IPS-18c (cell line): Measurements from ENCODE around the gene CHIA.
"Not testable (repeated sequence)": the region's sequence is repeated elsewhere in the genome, so short reads cannot be mapped to it uniquely, and the experiment has no call there.

Source experiments
- H3K4me3 ChIP-seq: 2 replicates; pipeline ENCODE4 v1.7.0; 2013; ENCODE audit warnings: low read depth, mild to moderate bottlenecking, low read length, moderate library complexity; ENCODE audit not compliant: insufficient read depth
- H3K9me3 ChIP-seq: one replicate; pipeline ENCODE4 v1.6.1; 2013; ENCODE audit warnings: mild to moderate bottlenecking, low read length, moderate library complexity; ENCODE audit not compliant: control insufficient read depth, insufficient read depth

The CHIA gene

GRCh38 chr1:111338849-111339248 is 48.2 kb downstream of the CHIA start:
- not testable (repeated sequence) for H3K4me3 ChIP-seq, H3K9me3 ChIP-seq

- Histone ChIP-seq H3K4me3 (peak overlapping the region; percentile 59), H3K9me3 (no peaks in the 10 kb centered on the region)
Measured at GRCh38 chr1:111346089-111346885, 55.6 kb downstream of the CHIA start.

GRCh38 chr1:111347026-111347425 is 56.4 kb downstream of the CHIA start:
- Histone ChIP-seq H3K9me3 (no peaks in the 10 kb centered on the region), H3K4me3 (peak overlapping the region; percentile 59; the same call in 1 of the 2 replicates)

DNA sequence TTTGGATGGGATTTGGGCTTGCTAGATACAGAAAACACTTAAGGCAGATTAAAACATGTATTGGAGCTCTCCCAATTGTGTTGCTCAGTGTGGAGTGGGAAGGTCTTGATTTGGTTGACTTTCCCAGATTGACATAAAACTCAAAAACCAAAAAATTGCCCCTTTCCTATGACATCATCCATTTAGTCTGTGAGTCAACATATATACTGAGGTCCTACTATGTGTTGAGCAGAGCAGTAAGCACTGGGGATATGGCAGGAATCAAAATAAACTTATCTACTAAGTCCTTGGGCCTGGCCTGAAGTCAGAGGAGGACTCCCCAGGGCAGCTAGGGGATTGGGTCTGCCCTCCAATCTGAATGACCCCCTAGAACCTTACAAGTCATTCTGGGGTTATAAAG is 61.0 kb downstream of the CHIA start:
- H3K9me3 ChIP-seq = peaks cover 4% of the 10 kb centered on the region
- no peak overlapping the region for H3K4me3 ChIP-seq

GRCh38 chr1:111354584-111354983 is 63.9 kb downstream of the CHIA start:
- H3K9me3 ChIP-seq = peaks cover 4% of the 10 kb centered on the region

GRCh38 chr1:111358964-111359363 is 68.3 kb downstream of the CHIA start:
- Histone ChIP-seq H3K9me3 (no peaks in the 10 kb centered on the region), H3K4me3 (no peak overlapping the region)

More at GRCh38 chr1:111354584-111354983, 63.9 kb downstream of the CHIA start:
- no peak overlapping the region for H3K4me3 ChIP-seq

DNA sequence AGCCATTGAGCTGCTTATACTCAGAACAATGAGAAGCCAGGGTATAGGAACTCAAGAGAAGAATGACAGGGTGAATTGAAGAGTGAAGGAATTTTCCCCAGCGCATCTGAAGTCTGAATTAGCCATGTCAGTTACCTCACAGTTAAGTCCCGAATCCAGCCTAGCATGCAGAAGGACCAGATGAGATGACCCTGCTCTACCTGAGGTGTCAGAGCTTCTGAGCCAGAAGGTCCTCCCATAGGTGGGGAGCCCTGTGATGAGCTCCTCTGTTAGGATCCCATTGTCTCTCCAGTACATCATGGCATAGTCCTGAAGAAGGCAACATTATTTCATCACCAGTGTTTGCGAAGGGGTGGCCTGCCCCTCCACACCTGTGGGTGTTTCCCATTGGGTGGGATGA is 68.7 kb downstream of the CHIA start:
- H3K9me3 ChIP-seq = no peaks in the 10 kb centered on the region
- H3K4me3 ChIP-seq = no peak overlapping the region

DNA sequence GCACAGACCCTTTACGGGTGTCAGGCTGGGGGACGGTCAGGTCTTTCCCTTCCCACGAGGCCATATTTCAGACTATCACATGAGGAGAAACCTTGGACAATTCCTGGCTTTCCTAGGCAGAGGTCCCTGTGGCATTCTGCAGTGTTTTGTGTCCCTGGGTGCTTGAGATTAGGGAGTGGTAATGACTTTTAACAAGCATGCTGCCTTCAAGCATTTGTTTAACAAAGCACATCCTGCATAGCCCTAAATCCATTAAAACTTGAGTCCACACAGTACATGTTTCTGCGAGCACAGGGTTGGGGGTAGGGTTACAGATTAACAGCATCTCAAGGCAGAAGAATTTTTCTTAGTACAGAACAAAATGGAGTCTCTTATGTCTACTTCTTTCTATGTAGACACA is 69.6 kb downstream of the CHIA start:
- H3K4me3 ChIP-seq, H3K9me3 ChIP-seq: not testable (repeated sequence)

DNA sequence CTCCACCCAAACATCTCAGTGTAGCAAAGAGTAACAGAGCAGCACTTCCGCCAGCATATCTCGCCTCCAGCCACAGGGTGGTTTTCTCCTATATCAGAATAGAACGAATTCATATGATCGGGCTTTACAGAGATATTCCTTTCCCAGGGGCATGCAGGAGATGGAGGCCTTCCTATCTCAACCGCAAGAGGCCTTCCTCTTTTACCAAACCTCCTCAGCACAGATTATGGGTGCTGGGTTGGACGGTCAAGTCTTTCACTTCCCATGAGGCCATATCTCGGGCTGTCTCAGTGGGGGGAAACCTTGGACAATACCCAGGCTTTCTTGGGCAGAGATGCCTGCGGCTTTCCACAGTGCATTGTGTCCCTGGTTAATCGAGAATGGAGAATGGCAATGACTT is 71.1 kb downstream of the CHIA start:
- Histone ChIP-seq H3K4me3 (no peak overlapping the region), H3K9me3 (no peaks in the 10 kb centered on the region)

- Histone ChIP-seq H3K9me3 (no peaks in the 10 kb centered on the region), H3K4me3 (no peak overlapping the region)
Measured at GRCh38 chr1:111364690-111365089, 74.0 kb downstream of the CHIA start.

- Histone ChIP-seq H3K4me3 (no peak overlapping the region), H3K9me3 (no peaks in the 10 kb centered on the region)
Measured at GRCh38 chr1:111366256-111366655, 75.6 kb downstream of the CHIA start.

- Histone ChIP-seq H3K4me3 (no peak overlapping the region), H3K9me3 (no peaks in the 10 kb centered on the region)
Measured at GRCh38 chr1:111369177-111369576, 78.5 kb downstream of the CHIA start.

GRCh38 chr1:111369645-111370044 is 79.0 kb downstream of the CHIA start:
- Histone ChIP-seq H3K4me3 (no peak overlapping the region), H3K9me3 (no peaks in the 10 kb centered on the region)
